ENCODE data around the gene CTSZ. TPM values are rescaled to one million over a fixed set of nuclear protein-coding genes. Genes with fewer than 3 reads are reported as not detected.

Gene CTSZ
- total RNA-seq (100 to 1,000 TPM; 146 to 233 TPM), polyA plus RNA-seq (100 to 1,000 TPM in 1 of 2 donors, 10 to 100 TPM in 1; 11.8 to 229 TPM)

GRCh38 chr20:59006864-59007664, at the start of gene CTSZ:
Gene CTSZ (minus strand): TSS chr20:59007254. CDS start chr20:59007128, 126 bp downstream.
- DNase-seq (ENCODE audit: low spot score): peak; percentile 80
- Histone ChIP-seq H3K36me3 (ENCODE audit: control insufficient read depth in 4 of 4, insufficient read depth in 3 of 4, low read depth in 1 of 4, low read length in 3 of 4) (peaks cover 0 to 4% (median 2%) of the 10 kb centered on the region in 4 donors), H3K27ac (ENCODE audit: low read depth in 1 of 2, low read length in 2 of 2) (peak within 1 kb of the TSS; percentile 82 to 92), H3K9ac (ENCODE audit: low read depth in 1 of 2, low read length in 2 of 2) (peak within 1 kb of the TSS; percentile 10 to 68), H3K4me1 (ENCODE audit: control insufficient read depth in 4 of 4, insufficient read depth in 4 of 4, low read length in 3 of 4) (peaks cover 11 to 38% (median 26%) of the 10 kb centered on the region in 4 donors), H3K4me3 (ENCODE audit: low read depth in 1 of 3, low read length in 3 of 3) (peak within 1 kb of the TSS; percentile 68 to 83 (median 75)), H3K27me3 (ENCODE audit: control insufficient read depth in 4 of 4, insufficient read depth in 4 of 4, low read length in 3 of 4) (no peaks in the 10 kb centered on the region), H3K9me3 (ENCODE audit: control insufficient read depth in 4 of 4, low read length in 3 of 4) (no peaks in the 10 kb centered on the region)
- TF ChIP-seq RAD21 (IDR thresholded peaks at IDR 0.05): no peak
- no peak for TF ChIP-seq ZBTB33 (IDR thresholded peaks at IDR 0.05)
- TF ChIP-seq REST (IDR thresholded peaks at IDR 0.05): no peak
- TF ChIP-seq HNF4A (conservative IDR thresholded peaks at IDR 0.05): peak in 1 of 2 donors; percentile 27
- TF ChIP-seq NR2F2 (IDR thresholded peaks at IDR 0.05): no peak
- WGBS: 5% methylated on average over 82 of the region's 82 CpGs

- no peaks in the 10 kb centered on the region for H3K36me3 ChIP-seq (ENCODE audit: control insufficient read depth in 4 of 4, insufficient read depth in 3 of 4, low read depth in 1 of 4, low read length in 3 of 4)
- TF ChIP-seq ATF3 (IDR thresholded peaks at IDR 0.05) (no peak), ZBTB33 (IDR thresholded peaks at IDR 0.05) (no peak), CTCF (IDR thresholded peaks at IDR 0.05; ENCODE audit: low read depth, low read length, missing input control) (peak; percentile 31), HNF4G (IDR thresholded peaks at IDR 0.05) (no peak), HNF4A (conservative IDR thresholded peaks at IDR 0.05) (no peak), SP1 (IDR thresholded peaks at IDR 0.05) (no peak), RAD21 (IDR thresholded peaks at IDR 0.05) (peak; percentile 55 to 57)
- H3K4me3 ChIP-seq (ENCODE audit: low read depth in 1 of 3, low read length in 3 of 3): no peak overlapping the region
- 71% methylated on average over 7 of the region's 7 CpGs for WGBS
- no peak overlapping the region for H3K27ac ChIP-seq (ENCODE audit: low read depth in 1 of 2, low read length in 2 of 2)
- no peaks in the 10 kb centered on the region for H3K9me3 ChIP-seq (ENCODE audit: control insufficient read depth in 4 of 4, low read length in 3 of 4)
- H3K27me3 ChIP-seq (ENCODE audit: control insufficient read depth in 4 of 4, insufficient read depth in 4 of 4, low read length in 3 of 4): no peaks in the 10 kb centered on the region
- H3K4me1 ChIP-seq (ENCODE audit: control insufficient read depth in 4 of 4, insufficient read depth in 4 of 4, low read length in 3 of 4): no peaks in the 10 kb centered on the region
- H3K9ac ChIP-seq (ENCODE audit: low read depth in 1 of 2, low read length in 2 of 2): no peak overlapping the region
- no peak for DNase-seq (ENCODE audit: low spot score)
These were observed 48.2 kb upstream of the CTSZ start for GRCh38 chr20:59055302-59055701.
